Cardiac muscle cell (in vitro differentiated cells and primary cell): Measurements from ENCODE around the gene PLXND1. TPM values are rescaled to one million over a fixed set of nuclear protein-coding genes. Genes with fewer than 3 reads are reported as not detected.

Experiments used
- DNase-seq, 2 donors: peaks; one replicate each; pipeline versions ENCODE4 v3.0.0 to v3.0.0-alpha.2; 2010 to 2017; ENCODE audit warnings: low read depth in 1 of 2, low spot score in 1 of 2
- H3K27ac ChIP-seq: fragments of 200-600 bp; sonication (generic); 2 replicates; pipeline ENCODE4 v1.5.1; 2016
- H3K27me3 ChIP-seq: fragments of 200-600 bp; sonication (generic); 2 replicates; pipeline ENCODE4 v1.6.0; 2016; ENCODE audit warnings: control low read depth
- H3K36me3 ChIP-seq: fragments of 200-600 bp; sonication (generic); 2 replicates; pipeline ENCODE4 v1.5.1; 2016; ENCODE audit warnings: control low read depth
- H3K4me1 ChIP-seq: fragments of 200-600 bp; sonication (generic); 2 replicates; pipeline ENCODE4 v1.8.1; 2017; ENCODE audit warnings: low read depth, mild to moderate bottlenecking, mixed run types
- H3K4me3 ChIP-seq: fragments of 200-600 bp; sonication (generic); 2 replicates; pipeline ENCODE4 v1.5.1; 2016; ENCODE audit warnings: mild to moderate bottlenecking
- H3K9me3 ChIP-seq: fragments of 200-600 bp; sonication (generic); 2 replicates; pipeline ENCODE4 v1.5.1; 2017; ENCODE audit warnings: low read depth, mild to moderate bottlenecking, control low read depth
- CTCF ChIP-seq: IDR thresholded peaks from 2 replicates; pipeline ENCODE4 v1.5.1; 2012; ENCODE audit warnings: low read depth, mild to moderate bottlenecking, low read length
- polyA plus RNA-seq: library from polyadenylated mRNA; unstranded; fragments of >200 nt; fragmentation: Nextera tagmentation; extraction: Ambion mirVana; gene quantifications from 2 replicates; pipeline ENCODE4 v1.2.1, GENCODE V29; 2016
- total RNA-seq: library from RNA; depleted of rRNA; stranded (reverse); fragments of >200 nt; gene quantifications from 2 replicates; pipeline ENCODE4 v1.2.3, GENCODE V29; 2016

The PLXND1 gene
- total and polyA plus RNA-seq, 2 experiments from 2014 or later, result 15.0 to 56.5 TPM

- Histone ChIP-seq H3K4me1 (no peaks in the 10 kb centered on the region), H3K36me3 (no peaks in the 10 kb centered on the region), H3K9me3 (no peaks in the 10 kb centered on the region), H3K27ac (no peak overlapping the region), H3K4me3 (no peak overlapping the region), H3K27me3 (no peaks in the 10 kb centered on the region)
- TF ChIP-seq CTCF, result no peak
- DNase-seq, result no peak
Observed at GRCh38 chr3:129579991-129580390, 26.5 kb downstream of the PLXND1 start.

GRCh38 chr3:129577925-129578786, 28.3 kb downstream of the PLXND1 start:
- no peak overlapping the region for H3K4me3 ChIP-seq
- no peaks in the 10 kb centered on the region for H3K9me3 ChIP-seq
- H3K36me3 ChIP-seq, result no peaks in the 10 kb centered on the region
- TF ChIP-seq CTCF, result no peak
- no peak for DNase-seq
- no peaks in the 10 kb centered on the region for H3K27me3 ChIP-seq
- no peaks in the 10 kb centered on the region for H3K4me1 ChIP-seq
- H3K27ac ChIP-seq, result no peak overlapping the region

- Histone ChIP-seq H3K27ac (no peak overlapping the region), H3K36me3 (no peaks in the 10 kb centered on the region), H3K27me3 (no peaks in the 10 kb centered on the region), H3K4me1 (no peaks in the 10 kb centered on the region), H3K9me3 (no peaks in the 10 kb centered on the region), H3K4me3 (no peak overlapping the region)
- no peak for TF ChIP-seq CTCF
- no peak for DNase-seq
Observed at GRCh38 chr3:129577366-129577765, 29.1 kb downstream of the PLXND1 start.

- H3K4me1 ChIP-seq, result no peaks in the 10 kb centered on the region
- H3K27ac ChIP-seq, result no peak overlapping the region
- no peaks in the 10 kb centered on the region for H3K27me3 ChIP-seq
- no peak for TF ChIP-seq CTCF
- H3K4me3 ChIP-seq, result no peak overlapping the region
- no peaks in the 10 kb centered on the region for H3K9me3 ChIP-seq
- no peaks in the 10 kb centered on the region for H3K36me3 ChIP-seq
- no peak for DNase-seq
Observed at GRCh38 chr3:129576514-129577352, 29.7 kb downstream of the PLXND1 start.

- H3K4me1 ChIP-seq, result no peaks in the 10 kb centered on the region
- no peak overlapping the region for H3K27ac ChIP-seq
- H3K4me3 ChIP-seq, result no peak overlapping the region
- no peak for TF ChIP-seq CTCF
- H3K9me3 ChIP-seq, result no peaks in the 10 kb centered on the region
- no peaks in the 10 kb centered on the region for H3K36me3 ChIP-seq
- H3K27me3 ChIP-seq, result no peaks in the 10 kb centered on the region
- DNase-seq, result no peak
Observed at GRCh38 chr3:129575997-129576384, 30.5 kb downstream of the PLXND1 start.
